ENCODE results near the gene CARD9. TPM values are rescaled to one million over a fixed set of nuclear protein-coding genes. Genes with fewer than 3 reads are reported as not detected.

Gene CARD9
- total and polyA plus RNA-seq, 2 of the 8 experiments (the other 6 are each of a cell fraction or from before 2014, with no cell fraction given), result 0.15 to 1.1 TPM

- Histone ChIP-seq H2BK120ac (replicated peaks; ENCODE audit: low read depth, low read length) (no peak overlapping the region), H4K91ac (replicated peaks; ENCODE audit: insufficient read length, low read length) (no peak overlapping the region), H3K56ac (replicated peaks; ENCODE audit: insufficient read length, low read depth, low read length) (no peak overlapping the region), H4K20me1 (replicated peaks in 1 of 2; ENCODE audit: control insufficient read depth in 1 of 2, insufficient read depth in 2 of 2, low read length in 2 of 2) (no peaks in the 10 kb centered on the region), H3K4me3 (ENCODE audit: extremely low read depth in 1 of 4, insufficient read depth in 2 of 4, low read depth in 3 of 4, low read length in 4 of 4) (no peak overlapping the region), H3K9ac (replicated peaks in 1 of 4; ENCODE audit: extremely low read depth in 1 of 4, low read depth in 3 of 4, low read length in 3 of 4) (no peak overlapping the region), H3K4ac (replicated peaks; ENCODE audit: insufficient read length, low read depth, low read length) (no peak overlapping the region), H3K79me1 (ENCODE audit: low read depth, low read length) (no peaks in the 10 kb centered on the region), H3K36me3 (ENCODE audit: control insufficient read depth in 2 of 4, insufficient read depth in 4 of 4, low read length in 3 of 4) (no peaks in the 10 kb centered on the region), H3K27me3 (replicated peaks in 1 of 4; ENCODE audit: control insufficient read depth in 3 of 4, extremely low read depth in 1 of 4, insufficient read depth in 3 of 4, low read length in 3 of 4) (no peaks in the 10 kb centered on the region), H2BK15ac (ENCODE audit: low read length) (no peak overlapping the region), H3K27ac (ENCODE audit: low read depth, low read length) (no peak overlapping the region), H2AFZ (ENCODE audit: low read length) (no peak overlapping the region), H3K23ac (ENCODE audit: insufficient read length) (no peak overlapping the region), H3K14ac (ENCODE audit: insufficient read length) (no peak overlapping the region), H3K4me2 (ENCODE audit: insufficient read depth in 1 of 2, low read depth in 2 of 2, low read length in 2 of 2) (no peak overlapping the region), H3K4me1 (replicated peaks in 1 of 4; ENCODE audit: control insufficient read depth in 3 of 4, insufficient read depth in 4 of 4, low read length in 3 of 4) (0 out of 7 replicates have a peak, but pooled peaks cover 0 to under 1% (median 0%) of the 10 kb centered on the region in 4 experiments), H4K5ac (ENCODE audit: insufficient read length, low read depth, low read length) (no peak overlapping the region), H3K79me2 (ENCODE audit: control insufficient read depth in 1 of 2, insufficient read depth in 2 of 2, low read length in 2 of 2) (no peaks in the 10 kb centered on the region), H2BK12ac (ENCODE audit: low read depth, low read length) (no peak overlapping the region), H2AK5ac (ENCODE audit: low read depth, low read length) (no peak overlapping the region), H2BK5ac (ENCODE audit: low read depth, low read length) (no peak overlapping the region), H4K8ac (ENCODE audit: extremely low read depth, insufficient read depth, low read length) (no peak overlapping the region), H2BK20ac (ENCODE audit: low read length) (no peak overlapping the region), H3K9me3 (ENCODE audit: insufficient read depth in 2 of 2, low read depth in 1 of 2, low read length in 1 of 2) (peaks cover 13 to 19% of the 10 kb centered on the region in 2 experiments), H3K18ac (ENCODE audit: extremely low read depth, low read length) (no peak overlapping the region), H3K23me2 (ENCODE audit: low read depth, low read length) (peaks cover 2% of the 10 kb centered on the region; the same call in 1 of the 2 replicates)
- no peak for FAIRE-seq
- ChIA-PET POLR2A (ENCODE audit: partially characterized antibody) (no interaction called here), CTCF (ENCODE audit: partially characterized antibody) (no interaction called here)
- no peak for DNase-seq (ENCODE audit: low read depth in 1 of 2, low spot score in 2 of 2)
- TF ChIP-seq E2F6 (IDR thresholded peaks at IDR 0.05) (no peak), SP2 (IDR thresholded peaks at IDR 0.05; ENCODE audit: low read length) (no peak), ZNF274 (IDR thresholded peaks at IDR 0.05; ENCODE audit: borderline replicate concordance, extremely low read depth, low read length) (no peak), CTCF (IDR thresholded peaks at IDR 0.05; ENCODE audit: control extremely low read depth in 1 of 3, insufficient read depth in 1 of 3, low read depth in 1 of 3, low read length in 3 of 3) (no peak), HDAC6 (IDR thresholded peaks at IDR 0.05; ENCODE audit: low read depth, low read length) (no peak), CHD1 (IDR thresholded peaks at IDR 0.05; ENCODE audit: low read depth, low read length) (no peak), TEAD4 (IDR thresholded peaks at IDR 0.05; ENCODE audit: low read depth, low read length) (no peak)
- 93% methylated on average over 19 of the region's 21 CpGs; no CpG with 5 or more reads in 1 of the 2 experiments for WGBS, 2 experiments (ENCODE audit: extremely low coverage in 1 of 2, insufficient coverage in 1 of 2, insufficient read length in 1 of 2, insufficient replicate concordance in 2 of 2, low coverage in 1 of 2, low lambda C conversion rate in 2 of 2, missing lambda C conversion rate in 1 of 2)
These were observed 55.2 kb downstream of the CARD9 start for GRCh38 chr9:136318111-136318775.
